ENCODE measurements around the gene ABTB2. TPM values are rescaled to one million over a fixed set of nuclear protein-coding genes. Genes with fewer than 3 reads are reported as not detected.

The ABTB2 gene
- total RNA-seq, 2 experiments from 2014 or later = 2.4 to 2.5 TPM

DNA sequence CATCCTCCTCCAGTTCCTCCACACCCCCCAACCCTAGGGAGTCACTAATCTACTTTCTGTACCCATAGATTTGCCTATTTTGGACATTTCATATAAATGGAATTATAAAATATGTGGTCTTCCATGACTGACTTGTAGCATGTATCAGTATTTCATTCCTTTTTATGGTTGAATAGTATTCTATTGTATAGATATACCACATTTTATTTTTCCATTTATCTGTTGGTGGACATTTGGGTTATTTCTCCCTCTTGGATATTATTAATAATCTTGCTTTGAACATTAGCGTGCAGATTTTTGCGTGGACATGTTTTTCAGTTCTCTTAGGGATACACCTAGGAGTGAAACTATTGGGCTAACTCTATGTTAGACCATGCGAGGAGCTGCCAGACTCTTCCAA, 229.0 kb downstream of the ABTB2 start:
- ChIA-PET CTCF (no interaction called here), POLR2A (interaction anchor here (0.7 kb wide), 1 partner anchor 11 kb away, joined by 3 read pairs; no protein-coding TSS in a partner anchor)
- intact Hi-C loops (cut with micrococcal nuclease) = no loop called here
- no peaks in the 10 kb centered on the region for H3K9me3 Mint-ChIP-seq
- H3K27ac Mint-ChIP-seq = no peak overlapping the region
- TF ChIP-seq, protein P1, sequence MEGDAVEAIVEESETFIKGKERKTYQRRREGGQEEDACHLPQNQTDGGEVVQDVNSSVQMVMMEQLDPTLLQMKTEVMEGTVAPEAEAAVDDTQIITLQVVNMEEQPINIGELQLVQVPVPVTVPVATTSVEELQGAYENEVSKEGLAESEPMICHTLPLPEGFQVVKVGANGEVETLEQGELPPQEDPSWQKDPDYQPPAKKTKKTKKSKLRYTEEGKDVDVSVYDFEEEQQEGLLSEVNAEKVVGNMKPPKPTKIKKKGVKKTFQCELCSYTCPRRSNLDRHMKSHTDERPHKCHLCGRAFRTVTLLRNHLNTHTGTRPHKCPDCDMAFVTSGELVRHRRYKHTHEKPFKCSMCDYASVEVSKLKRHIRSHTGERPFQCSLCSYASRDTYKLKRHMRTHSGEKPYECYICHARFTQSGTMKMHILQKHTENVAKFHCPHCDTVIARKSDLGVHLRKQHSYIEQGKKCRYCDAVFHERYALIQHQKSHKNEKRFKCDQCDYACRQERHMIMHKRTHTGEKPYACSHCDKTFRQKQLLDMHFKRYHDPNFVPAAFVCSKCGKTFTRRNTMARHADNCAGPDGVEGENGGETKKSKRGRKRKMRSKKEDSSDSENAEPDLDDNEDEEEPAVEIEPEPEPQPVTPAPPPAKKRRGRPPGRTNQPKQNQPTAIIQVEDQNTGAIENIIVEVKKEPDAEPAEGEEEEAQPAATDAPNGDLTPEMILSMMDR (IDR thresholded peaks at IDR 0.05) = no peak
- no peaks in the 10 kb centered on the region for H3K4me1 Mint-ChIP-seq (ENCODE audit: low read depth)
- DNase-seq = no peak
- H3K27me3 Mint-ChIP-seq = no peaks in the 10 kb centered on the region
- peaks cover 71% of the 10 kb centered on the region for H3K36me3 Mint-ChIP-seq (ENCODE audit: low read depth)
- no peak for ATAC-seq
- no peak overlapping the region for H3K4me3 Mint-ChIP-seq

DNA sequence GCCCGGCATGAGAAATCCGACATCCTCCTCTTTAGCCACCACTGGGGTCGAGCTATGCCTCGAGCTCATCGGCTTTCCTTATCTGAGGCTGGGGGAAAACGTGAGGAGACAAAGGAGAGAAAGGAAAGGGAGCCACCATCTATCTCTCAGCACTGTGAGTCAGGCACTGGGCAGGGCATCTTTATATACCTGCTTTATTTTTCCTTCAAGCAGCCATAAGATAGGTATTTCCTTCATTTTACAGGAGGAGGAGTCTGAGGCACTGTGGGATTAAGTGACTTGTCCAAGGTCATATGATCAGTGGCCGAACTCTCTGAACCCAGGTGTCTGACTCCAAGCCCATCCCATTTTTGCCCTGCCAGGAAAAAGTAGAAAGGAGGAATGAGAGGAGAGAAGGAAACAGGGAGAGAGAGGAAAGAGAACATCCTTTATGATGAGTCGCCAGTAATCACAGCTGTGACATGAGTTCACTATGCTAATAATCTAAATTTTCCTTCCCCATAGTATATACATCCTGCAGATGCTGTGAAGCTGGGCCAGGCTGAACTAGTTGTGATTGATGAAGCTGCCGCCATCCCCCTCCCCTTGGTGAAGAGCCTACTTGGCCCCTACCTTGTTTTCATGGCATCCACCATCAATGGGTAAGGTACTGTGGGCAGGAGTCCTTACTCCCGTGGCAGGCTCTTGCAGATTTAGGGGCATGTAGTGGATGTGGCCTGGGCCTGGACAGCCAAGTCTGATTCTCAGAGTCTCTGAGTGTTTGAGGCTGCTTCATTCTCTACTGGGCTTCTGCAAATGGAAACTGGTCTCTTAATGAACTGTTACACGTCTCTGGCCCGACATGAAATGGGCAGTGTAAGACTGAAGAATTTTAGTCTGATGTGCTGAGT, 230.6 kb downstream of the ABTB2 start:
- H3K36me3 Mint-ChIP-seq (ENCODE audit: low read depth) = peaks cover 69% of the 10 kb centered on the region
- no peak for ATAC-seq
- H3K27me3 Mint-ChIP-seq = no peaks in the 10 kb centered on the region
- no peak for DNase-seq
- TF ChIP-seq, protein P1 (IDR thresholded peaks at IDR 0.05) = no peak
- no peak overlapping the region for H3K4me3 Mint-ChIP-seq
- CTCF ChIA-PET = interaction anchor here (1.2 to 1.4 kb wide), 2 partner anchors 47 to 341 kb away, joined by 3 read pairs; no protein-coding TSS in a partner anchor
- POLR2A ChIA-PET = interaction anchor here (0.6 kb wide), 1 partner anchor 42 kb away, joined by 3 read pairs; no protein-coding TSS in a partner anchor
- intact Hi-C loops (cut with micrococcal nuclease) = no loop called here
- H3K27ac Mint-ChIP-seq = no peak overlapping the region
- H3K4me1 Mint-ChIP-seq (ENCODE audit: low read depth) = no peaks in the 10 kb centered on the region
- H3K9me3 Mint-ChIP-seq = no peaks in the 10 kb centered on the region

DNA sequence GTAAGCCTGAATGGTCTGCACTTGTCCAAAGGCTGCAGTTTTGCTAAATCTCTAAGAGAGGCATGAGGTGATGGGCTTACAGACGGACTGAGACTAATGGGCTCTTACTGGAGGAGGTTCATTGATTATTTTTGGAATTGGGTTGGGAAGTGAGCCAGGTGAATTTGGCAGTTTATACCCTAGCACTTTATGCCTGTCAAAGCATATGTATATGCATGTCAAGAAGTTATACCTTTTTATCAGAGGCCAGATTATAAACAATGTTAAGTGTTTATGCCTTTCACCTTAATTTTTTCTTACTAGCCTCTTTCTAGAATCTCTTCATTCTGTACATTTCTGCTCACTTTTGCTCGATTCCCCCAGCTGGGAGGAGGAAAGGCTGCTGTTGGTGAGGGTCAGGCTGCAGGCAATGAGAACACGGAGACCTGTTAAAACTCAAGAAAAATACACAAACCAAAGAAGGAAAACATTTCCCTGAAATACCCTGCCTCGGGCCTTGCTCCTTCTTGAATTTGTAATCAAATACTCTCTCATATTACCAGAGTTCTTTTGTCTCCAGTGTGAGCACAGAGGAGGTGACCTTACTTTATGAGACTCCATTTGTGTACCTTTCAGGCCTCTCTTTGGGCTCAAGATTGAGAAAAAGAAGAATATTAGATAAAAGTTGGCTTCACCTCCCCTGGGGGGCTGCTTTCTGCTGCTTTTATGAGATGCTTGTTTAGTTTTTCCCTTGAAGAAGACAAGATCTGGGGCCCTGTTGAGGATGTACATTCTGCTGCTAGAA, 232.7 kb downstream of the ABTB2 start:
- ATAC-seq (no peak), DNase-seq (no peak)
- Mint-ChIP-seq H3K36me3 (ENCODE audit: low read depth) (peaks cover 66% of the 10 kb centered on the region), H3K27ac (no peak overlapping the region), H3K4me1 (ENCODE audit: low read depth) (no peaks in the 10 kb centered on the region), H3K27me3 (no peaks in the 10 kb centered on the region), H3K4me3 (no peak overlapping the region), H3K9me3 (no peaks in the 10 kb centered on the region)
- intact Hi-C loops (cut with micrococcal nuclease) = no loop called here
- ChIA-PET POLR2A (interaction anchor here (0.6 to 1.4 kb wide), 3 partner anchors 10 to 72 kb away, joined by 3 read pairs; no protein-coding TSS in a partner anchor), CTCF (no interaction called here)
- TF ChIP-seq, protein P1 (IDR thresholded peaks at IDR 0.05) = no peak

DNA sequence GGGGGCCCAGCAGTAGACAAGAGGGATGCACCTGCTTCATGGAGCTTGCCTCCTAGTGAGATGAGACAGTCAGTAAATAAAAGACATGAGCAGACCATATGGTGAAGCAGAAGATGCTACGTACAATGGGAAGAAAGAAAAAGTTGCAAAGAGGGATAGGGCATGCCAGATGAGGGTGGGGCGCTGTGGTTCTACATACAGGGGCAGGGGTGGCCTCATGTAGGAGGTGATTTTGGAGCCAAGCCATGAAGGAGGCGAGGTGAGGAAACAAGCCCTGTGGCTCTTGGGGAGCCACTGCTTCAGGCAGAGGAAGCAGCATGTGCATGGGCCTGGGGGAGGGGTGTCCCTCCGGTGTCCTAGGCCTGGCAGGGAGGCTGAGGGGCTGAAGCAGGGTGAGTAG, 237.2 kb downstream of the ABTB2 start:
- Mint-ChIP-seq H3K27ac (no peak overlapping the region), H3K4me3 (no peak overlapping the region), H3K9me3 (no peaks in the 10 kb centered on the region), H3K27me3 (no peaks in the 10 kb centered on the region), H3K4me1 (ENCODE audit: low read depth) (no peaks in the 10 kb centered on the region), H3K36me3 (ENCODE audit: low read depth) (peaks cover 73% of the 10 kb centered on the region)
- intact Hi-C loops (cut with micrococcal nuclease) = no loop called here
- no peak for DNase-seq
- ATAC-seq = no peak
- CTCF ChIA-PET = no interaction called here
- POLR2A ChIA-PET = no interaction called here
- TF ChIP-seq, protein P1 (IDR thresholded peaks at IDR 0.05) = no peak

Measured in activated CD8-positive, alpha-beta T cell treated with anti-CD3 and anti-CD28 coated beads for 36 hours (primary cell).